CD4-positive, alpha-beta T cell (primary cell): ENCODE data around the gene HRG. TPM values are rescaled to one million over a fixed set of nuclear protein-coding genes. Genes with fewer than 3 reads are reported as not detected.

Experiments used
- ATAC-seq: fragments of 200-7000 bp; cut with Tn5 transposase; one replicate; pipeline ENCODE4 v1.10.0; 2022; ENCODE audit warnings: mild to moderate bottlenecking; ENCODE audit not compliant: poor library complexity
- CTCF ChIA-PET: fragments of 350-600 bp; sonication (Branson Sonifier 250); formaldehyde crosslinking; loops from one replicate; lab custom pipeline; 2021; ENCODE audit warnings: antibody characterized with exemption, inconsistent platforms; lab: Charles Lee
- POLR2A ChIA-PET: fragments of 350-600 bp; sonication (Branson Sonifier 250); formaldehyde crosslinking; loops from one replicate; lab custom pipeline; 2021; ENCODE audit warnings: antibody characterized with exemption, inconsistent platforms; lab: Charles Lee
- DNase-seq, 14 experiments: peaks; one replicate each; pipeline ENCODE4 v3.0.0-alpha.2; 2013 to 2020; ENCODE audit warnings: mixed read lengths in 2 of 14
- H3K27ac ChIP-seq, 2 donors: one replicate each; pipeline versions ENCODE4 v1.5.1 to v1.7.0; 2013; ENCODE audit warnings: low read length in 2 of 2, low read depth in 1 of 2, mild to moderate bottlenecking in 1 of 2
- H3K27me3 ChIP-seq, 2 experiments: 1 replicate in 1 of 2; 2 replicates in 1 of 2; pipeline versions ENCODE4 v1.6.1 to v1.7.0; 2013; ENCODE audit warnings: low read length in 2 of 2, control low read depth in 1 of 2, mild to moderate bottlenecking in 1 of 2, moderate library complexity in 1 of 2; ENCODE audit not compliant: insufficient read depth in 2 of 2, control insufficient read depth in 1 of 2
- H3K36me3 ChIP-seq: one replicate; pipeline ENCODE4 v1.6.1; 2013; ENCODE audit warnings: low read length, control low read depth; ENCODE audit not compliant: insufficient read depth
- H3K4me1 ChIP-seq: one replicate; pipeline ENCODE4 v1.6.1; 2013; ENCODE audit warnings: low read length, control low read depth; ENCODE audit not compliant: insufficient read depth
- H3K4me3 ChIP-seq: one replicate; pipeline ENCODE4 v1.5.1; 2013; ENCODE audit warnings: mild to moderate bottlenecking, low read length, moderate library complexity
- H3K9me3 ChIP-seq, 2 experiments: 1 replicate in 1 of 2; 2 replicates in 1 of 2; pipeline versions ENCODE4 v1.6.1 to v1.7.0; 2013; ENCODE audit warnings: low read length in 2 of 2, mild to moderate bottlenecking in 2 of 2, control low read depth in 1 of 2, moderate library complexity in 1 of 2; ENCODE audit not compliant: control insufficient read depth in 1 of 2, insufficient read depth in 1 of 2
- H3K27ac Mint-ChIP-seq: one replicate; pipeline ENCODE4 v1.8.0; 2020; ENCODE audit warnings: mixed read lengths
- H3K27me3 Mint-ChIP-seq: one replicate; pipeline ENCODE4 v1.8.0; 2021; ENCODE audit warnings: mixed read lengths
- H3K36me3 Mint-ChIP-seq: one replicate; pipeline ENCODE4 v1.8.0; 2021; ENCODE audit warnings: low read depth, mixed read lengths
- H3K4me1 Mint-ChIP-seq: one replicate; pipeline ENCODE4 v1.8.0; 2021; ENCODE audit warnings: low read depth, mixed read lengths
- H3K4me3 Mint-ChIP-seq: one replicate; pipeline ENCODE4 v1.8.0; 2020; ENCODE audit warnings: mild to moderate bottlenecking, mixed read lengths
- H3K9me3 Mint-ChIP-seq: one replicate; pipeline ENCODE4 v1.8.0; 2020; ENCODE audit warnings: mixed read lengths
- intact Hi-C, 2 experiments: fragments of 100-400 bp; cut with DNase I in 1 of 2; cut with micrococcal nuclease in 1 of 2; formaldehyde crosslinking; loops; one replicate each; pipeline versions ENCODE4 v1.15.1 to v1.9.0; 2023 to 2025; cut with DNase I, micrococcal nuclease
- total RNA-seq, 174 experiments: library from RNA in 2 of 174; stranded (reverse) in 2 of 174; gene quantifications; one replicate each; pipeline ENCODE4 v1.2.3 and lab custom pipeline; 2021 to 2026
- TF ChIP-seq, protein P1 (sequence below): fragments of 200-600 bp; IDR thresholded peaks from one replicate; pipeline ENCODE4 v1.8.0; 2022; ENCODE audit warnings: antibody characterized with exemption, mild to moderate bottlenecking

The HRG gene
- total RNA-seq, 2 experiments from 2014 or later: not detected

GRCh38 chr3:186664506-186664905, 1.3 kb upstream of the HRG start:
- Mint-ChIP-seq H3K27me3 (peaks cover 7% of the 10 kb centered on the region), H3K4me3 (no peak overlapping the region), H3K9me3 (no peaks in the 10 kb centered on the region), H3K27ac (no peak overlapping the region), H3K4me1 (no peaks in the 10 kb centered on the region), H3K36me3 (no peaks in the 10 kb centered on the region)
- Histone ChIP-seq H3K9me3 (no peaks in the 10 kb centered on the region), H3K27ac (no peak overlapping the region), H3K4me1 (no peaks in the 10 kb centered on the region), H3K27me3 (no peaks in the 10 kb centered on the region), H3K4me3 (no peak overlapping the region), H3K36me3 (no peaks in the 10 kb centered on the region)
- ATAC-seq: no peak
- intact Hi-C loops: no loop called here
- POLR2A ChIA-PET: no interaction called here
- CTCF ChIA-PET: no interaction called here
- TF ChIP-seq, protein P1, sequence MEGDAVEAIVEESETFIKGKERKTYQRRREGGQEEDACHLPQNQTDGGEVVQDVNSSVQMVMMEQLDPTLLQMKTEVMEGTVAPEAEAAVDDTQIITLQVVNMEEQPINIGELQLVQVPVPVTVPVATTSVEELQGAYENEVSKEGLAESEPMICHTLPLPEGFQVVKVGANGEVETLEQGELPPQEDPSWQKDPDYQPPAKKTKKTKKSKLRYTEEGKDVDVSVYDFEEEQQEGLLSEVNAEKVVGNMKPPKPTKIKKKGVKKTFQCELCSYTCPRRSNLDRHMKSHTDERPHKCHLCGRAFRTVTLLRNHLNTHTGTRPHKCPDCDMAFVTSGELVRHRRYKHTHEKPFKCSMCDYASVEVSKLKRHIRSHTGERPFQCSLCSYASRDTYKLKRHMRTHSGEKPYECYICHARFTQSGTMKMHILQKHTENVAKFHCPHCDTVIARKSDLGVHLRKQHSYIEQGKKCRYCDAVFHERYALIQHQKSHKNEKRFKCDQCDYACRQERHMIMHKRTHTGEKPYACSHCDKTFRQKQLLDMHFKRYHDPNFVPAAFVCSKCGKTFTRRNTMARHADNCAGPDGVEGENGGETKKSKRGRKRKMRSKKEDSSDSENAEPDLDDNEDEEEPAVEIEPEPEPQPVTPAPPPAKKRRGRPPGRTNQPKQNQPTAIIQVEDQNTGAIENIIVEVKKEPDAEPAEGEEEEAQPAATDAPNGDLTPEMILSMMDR: no peak
- no peak for DNase-seq

GRCh38 chr3:186668426-186668825, 2.6 kb downstream of the HRG start:
- no peaks in the 10 kb centered on the region for H3K9me3 Mint-ChIP-seq
- no peaks in the 10 kb centered on the region for H3K36me3 ChIP-seq
- CTCF ChIA-PET: no interaction called here

DNA sequence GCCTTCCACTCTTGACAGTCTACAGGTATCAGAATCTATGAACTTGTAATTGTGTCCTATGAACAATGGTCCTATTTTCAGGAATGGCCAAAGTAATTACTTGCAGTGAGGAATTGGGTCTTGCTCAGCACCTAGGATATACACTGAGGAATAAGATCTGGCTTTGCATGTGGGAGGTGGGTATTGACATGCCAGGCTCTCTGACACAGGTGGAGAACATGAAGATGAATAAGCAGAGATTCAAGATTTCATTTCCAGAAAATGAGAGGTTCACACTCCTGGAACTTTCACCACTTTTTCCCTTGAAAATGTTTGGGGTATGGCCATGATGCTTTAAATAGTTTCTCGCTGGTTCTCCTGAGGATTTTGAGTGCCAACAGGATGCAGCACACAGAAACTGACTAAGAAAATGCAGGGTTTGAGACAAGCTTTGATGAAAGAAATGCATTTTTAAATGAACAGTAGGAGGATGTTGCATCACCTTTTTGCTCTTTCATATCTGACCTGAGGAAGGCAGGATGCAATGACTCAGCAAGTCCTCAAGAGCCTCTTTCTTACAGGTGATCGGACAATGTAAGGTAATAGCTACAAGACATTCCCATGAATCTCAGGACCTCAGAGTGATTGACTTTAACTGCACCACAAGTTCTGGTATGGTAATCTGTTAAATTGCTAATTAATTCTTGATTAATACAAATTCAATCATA, 3.7 kb downstream of the HRG start:
- Histone ChIP-seq H3K4me3 (no peak overlapping the region), H3K36me3 (no peaks in the 10 kb centered on the region), H3K4me1 (no peaks in the 10 kb centered on the region), H3K9me3 (no peaks in the 10 kb centered on the region), H3K27ac (no peak overlapping the region), H3K27me3 (no peaks in the 10 kb centered on the region)
- H3K36me3 Mint-ChIP-seq: no peaks in the 10 kb centered on the region
- peaks cover 33% of the 10 kb centered on the region for H3K27me3 Mint-ChIP-seq
- no peak overlapping the region for H3K27ac Mint-ChIP-seq
- POLR2A ChIA-PET: no interaction called here
- CTCF ChIA-PET: no interaction called here
- ATAC-seq (no peak), DNase-seq (no peak)
- H3K9me3 Mint-ChIP-seq: no peaks in the 10 kb centered on the region
- intact Hi-C loops: no loop called here
- H3K4me1 Mint-ChIP-seq: no peaks in the 10 kb centered on the region
- no peak overlapping the region for H3K4me3 Mint-ChIP-seq
- TF ChIP-seq, protein P1: no peak

More at GRCh38 chr3:186668426-186668825, 2.6 kb downstream of the HRG start:
- Mint-ChIP-seq H3K4me3 (no peak overlapping the region), H3K4me1 (no peaks in the 10 kb centered on the region), H3K27ac (no peak overlapping the region), H3K27me3 (peaks cover 24% of the 10 kb centered on the region), H3K36me3 (no peaks in the 10 kb centered on the region)
- ATAC-seq (no peak), DNase-seq (no peak)
- intact Hi-C loops: no loop called here
- POLR2A ChIA-PET: no interaction called here
- no peaks in the 10 kb centered on the region for H3K9me3 ChIP-seq
- H3K27ac ChIP-seq: no peak overlapping the region
- TF ChIP-seq, protein P1: no peak
- H3K27me3 ChIP-seq: no peaks in the 10 kb centered on the region
- no peaks in the 10 kb centered on the region for H3K4me1 ChIP-seq
- H3K4me3 ChIP-seq: no peak overlapping the region
